Measurements from ENCODE around the gene PRR18.

Gene PRR18

GRCh38 chr6:166333172-166333995, 25.2 kb upstream of the PRR18 start:
- DNase-seq: peak in 2 of 5 experiments; percentile 65 to 88

- no peak for DNase-seq
Measured at GRCh38 chr6:166331503-166332415, 23.6 kb upstream of the PRR18 start.

- no peak for DNase-seq
Measured at GRCh38 chr6:166330612-166331011, 22.4 kb upstream of the PRR18 start.

- DNase-seq: no peak
Measured at GRCh38 chr6:166325383-166326042, 17.3 kb upstream of the PRR18 start.

GRCh38 chr6:166323395-166323794, 15.2 kb upstream of the PRR18 start:
- DNase-seq: no peak

- DNase-seq: no peak
Measured at GRCh38 chr6:166318649-166319600, 10.7 kb upstream of the PRR18 start.

- no peak for DNase-seq
Measured at GRCh38 chr6:166318227-166318626, 10.0 kb upstream of the PRR18 start.

- no peak for DNase-seq
Measured at GRCh38 chr6:166317261-166318212, 9.3 kb upstream of the PRR18 start.

- no peak for DNase-seq
Measured at GRCh38 chr6:166315436-166315835, 7.2 kb upstream of the PRR18 start.

GRCh38 chr6:166314454-166314853, 6.3 kb upstream of the PRR18 start:
- DNase-seq: no peak

GRCh38 chr6:166313255-166314070, 5.3 kb upstream of the PRR18 start:
- peak in 2 of 5 experiments; percentile 26 to 43 for DNase-seq

- no peak for DNase-seq
Measured at GRCh38 chr6:166312832-166313231, 4.6 kb upstream of the PRR18 start.

- no peak for DNase-seq
Measured at GRCh38 chr6:166310634-166311033, 2.4 kb upstream of the PRR18 start.

GRCh38 chr6:166309977-166310376, 1.8 kb upstream of the PRR18 start:
- no peak for DNase-seq

GRCh38 chr6:166308769-166309589, 787 bp upstream of the PRR18 start:
- DNase-seq: no peak

- DNase-seq: peak in 1 of 5 experiments; percentile 9
Measured at GRCh38 chr6:166307082-166308032, 835 bp downstream of the PRR18 start.

GRCh38 chr6:166306378-166307081, 1.7 kb downstream of the PRR18 start:
- no peak for DNase-seq

Measured in T-helper 2 cell (primary cell).